Thyroid gland (tissue), 4 donors: ENCODE measurements around the gene BANP.

ENCODE experiments used
- CTCF ChIP-seq, 6 experiments: fragments of 200-600 bp in 3 of 6; fragments of 450-650 bp in 3 of 6; sonication (generic) in 3 of 6; IDR thresholded peaks; one replicate each; pipeline ENCODE4 v1.5.1; 2016 to 2019; ENCODE audit warnings: antibody characterized with exemption in 6 of 6, mild to moderate bottlenecking in 2 of 6, inconsistent platforms in 1 of 6, moderate library complexity in 1 of 6
- POLR2A ChIP-seq, 2 donors: fragments of 450-650 bp; IDR thresholded peaks; one replicate each; pipeline ENCODE4 v1.6.1; 2017; ENCODE audit warnings: antibody characterized with exemption in 2 of 2, mild to moderate bottlenecking in 2 of 2, moderate library complexity in 1 of 2

- TF ChIP-seq CTCF (IDR thresholded peaks at IDR 0.05) (no peak), POLR2A (IDR thresholded peaks at IDR 0.05) (no peak)
Measured at GRCh38 chr16:88073201-88073721, 122.0 kb downstream of the BANP start.
